HG03064 (cell line): ENCODE measurements around the gene MTHFD1L.

Source experiments
- ATAC-seq: cut with Tn5 transposase; IDR thresholded peaks from one replicate; pipeline ENCODE4 v1.9.1; 2021; ENCODE audit warnings: low read depth; ENCODE audit not compliant: unreplicated experiment

The MTHFD1L gene

GRCh38 chr6:150930841-150931240, 65.3 kb downstream of the MTHFD1L start:
- no peak for ATAC-seq

DNA sequence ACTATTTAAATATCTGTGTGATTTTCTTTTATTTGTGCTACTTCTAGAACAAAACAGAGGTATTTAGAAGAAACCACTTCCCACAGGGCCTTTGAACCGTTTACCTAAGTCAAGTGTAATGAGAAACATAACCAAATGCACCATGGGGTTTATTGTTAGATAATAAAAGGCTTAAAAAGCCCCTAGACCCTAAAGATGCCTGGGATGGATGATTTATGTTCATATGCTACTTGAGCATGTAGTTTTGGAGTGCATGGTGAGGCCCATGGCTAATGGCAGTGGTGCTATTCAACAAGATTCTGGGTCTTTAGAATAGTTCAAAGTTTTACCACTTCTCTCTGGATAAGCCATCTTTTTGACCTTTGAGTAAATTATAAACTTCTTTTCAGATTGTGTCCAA, 65.9 kb downstream of the MTHFD1L start:
- no peak for ATAC-seq

DNA sequence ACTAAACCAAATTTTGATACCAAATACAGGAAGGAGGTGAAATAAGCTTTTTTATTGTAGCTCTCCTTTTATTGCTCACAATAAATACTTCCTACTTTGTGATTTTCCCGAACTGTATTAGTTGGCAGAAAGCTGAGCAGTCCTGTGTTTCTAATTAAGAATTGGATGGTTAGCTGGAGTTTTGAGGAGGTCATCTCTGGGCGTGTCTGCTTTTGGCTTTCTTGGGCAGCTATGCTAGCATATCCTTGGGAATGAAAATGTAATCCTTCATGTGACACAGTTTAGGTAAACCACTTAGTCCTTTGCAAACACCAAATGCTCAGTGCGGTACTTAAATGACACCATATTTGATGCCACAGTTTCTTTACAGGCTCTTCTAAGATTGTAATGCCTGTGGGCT, 67.5 kb downstream of the MTHFD1L start:
- ATAC-seq = no peak

- no peak for ATAC-seq
These were observed 68.9 kb downstream of the MTHFD1L start for GRCh38 chr6:150934380-150934779.

DNA sequence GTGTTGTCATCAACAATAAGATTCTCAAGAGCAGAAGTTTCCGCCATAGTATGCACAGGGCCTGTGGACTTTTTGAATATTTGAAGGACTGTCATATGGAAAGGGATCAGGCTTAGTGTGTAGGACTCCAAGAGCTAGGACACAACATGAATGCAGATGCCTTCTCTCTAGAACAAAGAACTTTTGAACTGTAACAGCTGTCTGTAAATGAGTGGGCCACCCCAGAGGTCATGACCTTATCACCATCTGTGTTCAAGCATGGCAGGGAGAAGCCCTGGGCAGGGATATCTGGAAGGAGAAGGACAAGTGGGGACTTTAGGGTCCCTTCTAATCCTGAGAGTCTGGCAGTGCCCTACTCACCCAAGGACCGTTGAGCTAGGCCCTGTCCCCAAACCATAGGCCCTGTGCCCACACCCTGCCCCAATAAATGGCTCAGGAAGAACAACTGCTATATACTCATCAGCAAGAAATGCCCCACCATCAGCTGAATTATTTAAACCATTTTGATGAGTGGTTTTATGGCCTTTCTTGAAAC, 70.6 kb downstream of the MTHFD1L start:
- no peak for ATAC-seq

DNA sequence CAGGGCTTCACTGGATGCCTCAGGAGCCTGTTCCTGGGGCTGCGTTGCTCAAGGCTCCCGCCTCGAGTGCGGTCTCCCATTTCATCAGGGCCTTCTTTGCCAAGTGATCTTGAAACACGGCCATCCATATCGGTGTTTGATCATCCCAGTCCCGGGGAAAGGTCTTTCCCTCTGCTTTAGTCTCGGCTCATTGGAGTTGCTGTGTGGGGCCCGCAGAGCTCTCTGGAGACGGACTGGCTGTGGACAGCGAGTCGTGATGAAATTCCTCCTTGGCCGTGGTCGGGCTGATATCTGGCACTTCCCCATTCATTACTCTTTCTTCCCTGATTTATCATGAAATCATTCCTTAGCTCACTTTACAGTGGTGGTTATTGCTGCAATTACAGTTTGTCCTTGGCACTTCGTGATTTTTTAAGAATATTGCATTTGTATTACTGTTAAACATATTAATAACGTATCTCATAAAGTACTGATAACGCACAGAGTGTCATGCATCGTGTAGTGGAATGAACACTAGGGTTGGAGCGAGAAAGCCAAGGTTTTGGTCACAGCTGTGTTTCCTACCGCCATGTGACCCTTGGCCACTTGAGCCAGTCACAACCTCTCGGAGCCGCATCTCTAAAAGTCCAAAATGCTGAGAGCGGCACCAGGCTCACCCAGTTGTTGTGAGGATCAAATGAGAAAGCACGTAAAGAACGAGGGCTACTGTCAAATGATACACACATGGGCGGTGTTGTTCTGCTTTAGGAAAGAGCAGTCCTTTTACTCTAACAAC, 71.8 kb downstream of the MTHFD1L start:
- ATAC-seq = no peak

- no peak for ATAC-seq
These were observed 73.9 kb downstream of the MTHFD1L start for GRCh38 chr6:150939399-150939798.

GRCh38 chr6:150940941-150941340, 75.4 kb downstream of the MTHFD1L start:
- ATAC-seq = no peak

- ATAC-seq = no peak
These were observed 84.0 kb downstream of the MTHFD1L start for GRCh38 chr6:150949526-150949925.

GRCh38 chr6:150953851-150954250, 88.3 kb downstream of the MTHFD1L start:
- no peak for ATAC-seq

DNA sequence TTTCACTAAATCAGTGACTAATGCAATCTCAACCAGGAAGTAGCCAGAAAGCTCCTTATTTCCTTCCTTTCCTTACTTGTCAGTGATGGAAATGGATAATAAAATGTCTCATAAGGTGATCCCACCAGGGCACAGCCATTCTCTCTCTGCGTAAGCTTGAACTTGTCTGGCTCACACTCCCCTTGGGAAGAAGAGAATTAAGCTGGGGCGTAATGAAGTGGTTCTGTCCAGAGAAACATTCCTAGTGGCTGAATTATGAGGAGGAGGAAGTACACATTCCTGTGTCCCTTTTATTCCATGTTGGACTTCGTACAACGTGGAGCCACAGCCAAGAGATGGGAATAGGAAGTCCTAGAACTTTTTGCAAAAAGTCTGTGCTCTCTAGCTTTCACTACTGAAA, 93.7 kb downstream of the MTHFD1L start:
- ATAC-seq = no peak

DNA sequence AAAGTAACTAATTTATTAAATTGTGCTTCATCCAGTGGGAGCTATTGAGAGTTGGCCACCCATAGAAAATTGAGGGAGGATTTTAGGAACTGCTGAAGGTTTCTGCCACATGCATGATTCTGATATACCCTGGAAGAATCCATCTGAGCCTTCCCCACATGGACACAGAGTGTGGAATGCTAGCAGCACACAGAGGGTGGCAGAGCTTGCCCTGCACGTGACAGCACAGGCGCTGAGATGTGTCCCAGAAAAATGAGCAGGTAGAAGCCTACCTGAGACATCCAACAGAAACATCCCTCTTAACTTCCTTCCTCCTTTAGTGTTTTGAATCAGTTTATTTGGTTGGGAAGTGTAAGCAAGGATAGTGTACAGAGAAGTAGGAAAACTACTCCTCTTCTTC, 96.9 kb downstream of the MTHFD1L start:
- ATAC-seq = no peak

GRCh38 chr6:150964765-150965164, 99.3 kb downstream of the MTHFD1L start:
- ATAC-seq = no peak

- no peak for ATAC-seq
These were observed 101.3 kb downstream of the MTHFD1L start for GRCh38 chr6:150966786-150967185.

DNA sequence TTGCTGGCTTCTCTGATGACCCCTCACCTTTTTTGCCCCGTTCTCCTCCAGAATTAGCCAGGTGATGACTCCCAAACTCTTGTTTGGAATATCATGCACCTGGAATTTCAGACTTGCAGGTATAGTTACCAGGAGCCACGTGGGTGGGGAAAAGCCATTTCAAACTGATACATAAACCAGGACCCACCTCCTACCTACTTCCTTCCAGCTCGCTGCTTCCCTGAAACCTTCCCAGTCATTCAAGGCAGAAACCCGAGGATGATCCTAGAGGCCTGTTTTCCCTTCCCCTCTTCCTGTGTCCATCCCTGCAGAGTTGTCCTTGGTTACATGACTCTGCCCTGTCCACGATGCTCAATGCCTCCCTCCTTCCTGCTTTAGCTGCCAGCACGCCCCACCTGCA, 101.9 kb downstream of the MTHFD1L start:
- no peak for ATAC-seq

GRCh38 chr6:150967910-150968309, 102.4 kb downstream of the MTHFD1L start:
- no peak for ATAC-seq

DNA sequence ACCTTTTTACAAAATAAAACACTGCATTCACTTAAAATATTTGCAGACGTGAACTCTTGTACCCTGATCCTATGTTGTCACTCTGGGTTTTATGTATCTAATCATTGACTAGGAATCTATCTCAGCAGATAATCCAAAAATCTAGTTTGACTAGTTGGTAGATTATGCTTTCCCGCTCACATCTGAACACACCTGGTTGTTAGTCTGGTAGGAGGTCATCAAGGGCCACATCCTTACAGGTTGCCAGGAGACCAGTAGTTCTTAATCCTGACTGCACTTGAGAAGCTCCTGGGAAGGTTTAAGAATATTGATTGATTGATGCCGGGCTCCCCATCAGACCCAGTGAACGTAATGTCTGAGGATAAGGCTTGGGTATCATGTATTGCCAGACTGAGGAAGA, 104.4 kb downstream of the MTHFD1L start:
- no peak for ATAC-seq

DNA sequence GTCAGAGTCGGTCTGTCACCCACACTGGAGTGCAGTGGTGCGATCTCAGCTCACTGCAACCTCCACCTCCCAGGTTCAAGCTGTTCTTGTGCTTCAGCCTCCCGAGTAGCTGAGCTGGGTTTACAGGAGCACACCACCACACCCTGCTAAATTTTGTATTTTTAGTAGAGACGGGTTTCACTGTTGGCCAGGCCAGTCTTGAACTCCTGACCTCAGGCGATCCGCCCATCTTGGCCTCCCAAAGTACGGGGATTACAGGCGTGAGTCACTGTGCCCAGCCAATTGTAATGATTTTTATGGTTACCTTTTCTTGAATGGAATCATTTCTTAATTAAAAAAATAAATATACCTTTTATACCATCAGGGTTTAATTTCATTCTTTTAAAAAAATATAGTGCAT, 105.7 kb downstream of the MTHFD1L start:
- no peak for ATAC-seq

GRCh38 chr6:150975136-150975535, 109.6 kb downstream of the MTHFD1L start:
- no peak for ATAC-seq

GRCh38 chr6:150977281-150977680, 111.8 kb downstream of the MTHFD1L start:
- ATAC-seq = no peak

GRCh38 chr6:150978624-150979023, 113.1 kb downstream of the MTHFD1L start:
- no peak for ATAC-seq

- no peak for ATAC-seq
These were observed 114.4 kb downstream of the MTHFD1L start for GRCh38 chr6:150979826-150980350.
